ENCODE results near the gene TEX29.

TEX29 gene

DNA sequence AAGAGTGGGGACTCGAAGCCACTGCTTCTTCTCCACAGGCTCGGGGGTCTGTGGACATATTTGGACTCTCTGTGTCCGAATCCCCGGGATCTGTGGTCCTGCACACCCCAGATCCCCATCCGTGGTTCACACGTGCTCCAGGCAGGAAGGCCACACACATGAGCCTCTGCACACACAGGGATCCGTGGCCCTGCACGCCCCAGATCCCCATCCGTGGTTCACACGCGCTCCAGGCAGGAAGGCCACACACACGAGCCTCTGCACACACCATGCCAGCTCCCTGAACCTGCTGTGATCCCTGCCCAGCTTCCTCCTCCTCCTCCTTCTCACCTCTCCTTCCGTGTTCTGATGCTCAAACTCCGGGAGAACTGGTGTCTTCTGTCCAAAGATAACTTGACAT lies 3.1 kb downstream of the TEX29 start:
- DNase-seq: no peak

DNA sequence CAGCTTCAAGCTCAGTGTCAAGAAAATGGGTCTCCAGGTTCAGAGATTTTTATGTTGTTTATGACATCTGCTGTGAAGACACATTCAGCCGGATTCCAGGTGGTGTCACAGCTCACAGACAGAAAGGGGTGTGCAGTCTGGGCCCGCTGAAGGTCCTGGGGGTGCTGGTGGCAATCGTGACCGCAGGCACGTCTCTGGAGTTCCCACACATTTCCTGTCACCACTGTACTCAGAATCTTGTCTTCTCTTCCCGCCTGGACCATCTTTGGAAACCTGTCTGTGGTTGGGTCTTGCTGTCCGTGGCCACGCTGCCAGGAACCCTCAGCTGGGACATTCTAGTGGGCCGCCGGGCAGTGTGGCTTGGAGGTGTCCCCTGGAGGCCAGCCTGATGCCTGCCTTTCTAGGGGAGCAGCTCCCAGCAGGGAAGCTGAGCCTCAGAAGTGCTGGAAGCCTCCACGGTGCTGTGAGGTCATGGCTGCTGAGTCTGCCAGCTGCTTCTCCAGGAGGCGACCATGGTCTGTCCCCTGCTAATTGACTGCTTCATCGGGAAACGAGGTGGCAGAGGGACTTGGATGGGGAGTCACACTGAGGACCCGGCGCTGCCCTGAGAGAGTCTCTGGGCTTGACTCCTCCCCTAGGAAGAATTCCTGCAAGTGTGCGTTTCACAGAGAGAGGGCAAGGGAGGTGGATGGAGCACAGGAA lies 3.7 kb downstream of the TEX29 start:
- DNase-seq: no peak

DNA sequence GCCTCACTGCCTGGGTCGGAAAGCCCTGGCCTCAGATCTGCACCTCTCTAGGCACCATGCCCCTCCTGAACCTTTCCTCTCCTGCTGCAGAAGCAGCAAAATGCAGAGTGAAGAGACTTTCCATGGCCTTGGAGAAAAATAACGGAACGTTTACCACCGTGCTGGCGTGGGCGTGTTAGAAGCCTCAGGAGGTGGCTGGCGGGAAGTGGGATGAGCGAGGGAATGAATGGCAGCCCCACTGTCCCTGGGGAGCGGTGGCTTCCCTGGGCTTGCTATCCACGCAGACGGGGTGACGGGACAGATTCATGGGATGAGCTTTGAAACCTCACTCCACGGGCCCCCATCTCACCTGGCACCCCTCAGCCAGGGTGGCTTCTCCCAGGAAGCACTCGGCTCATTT lies 4.3 kb downstream of the TEX29 start:
- DNase-seq: no peak

DNA sequence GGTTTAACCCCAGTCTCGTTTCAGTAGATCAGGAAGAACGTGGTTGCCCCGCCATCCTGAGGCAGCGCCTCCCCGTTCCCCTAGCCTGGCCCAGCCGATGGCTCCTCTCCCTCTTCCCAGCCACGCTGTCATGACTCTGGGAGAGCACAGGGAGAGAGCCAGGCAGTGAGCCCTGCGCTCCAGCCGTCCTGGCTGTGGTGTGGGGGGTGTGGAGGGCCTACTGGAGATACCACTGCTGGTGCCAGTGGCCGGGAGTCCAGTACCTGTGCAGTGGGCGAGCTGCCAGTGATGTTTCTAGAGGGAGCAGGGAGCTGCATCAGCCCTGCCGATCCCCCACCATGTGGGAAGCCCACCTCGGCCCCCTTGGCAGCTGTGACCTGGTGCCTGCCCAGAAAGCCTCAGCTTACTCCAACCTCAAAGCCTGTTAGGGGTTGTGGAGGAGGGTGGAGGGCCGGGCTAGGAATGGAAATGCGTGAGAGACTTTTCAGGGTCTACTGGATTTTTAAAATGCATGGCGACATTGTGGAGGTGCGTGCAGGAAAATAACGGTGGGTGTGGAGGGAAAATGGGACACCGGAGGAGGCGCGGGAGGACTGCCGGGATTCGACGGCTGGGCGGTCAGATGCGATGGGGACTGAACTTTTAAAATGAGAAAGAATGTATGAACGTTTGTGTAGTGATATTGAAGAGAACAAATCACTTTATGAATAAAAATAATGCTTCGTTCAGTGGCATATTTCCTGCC lies 4.9 kb downstream of the TEX29 start:
- DNase-seq: no peak

DNA sequence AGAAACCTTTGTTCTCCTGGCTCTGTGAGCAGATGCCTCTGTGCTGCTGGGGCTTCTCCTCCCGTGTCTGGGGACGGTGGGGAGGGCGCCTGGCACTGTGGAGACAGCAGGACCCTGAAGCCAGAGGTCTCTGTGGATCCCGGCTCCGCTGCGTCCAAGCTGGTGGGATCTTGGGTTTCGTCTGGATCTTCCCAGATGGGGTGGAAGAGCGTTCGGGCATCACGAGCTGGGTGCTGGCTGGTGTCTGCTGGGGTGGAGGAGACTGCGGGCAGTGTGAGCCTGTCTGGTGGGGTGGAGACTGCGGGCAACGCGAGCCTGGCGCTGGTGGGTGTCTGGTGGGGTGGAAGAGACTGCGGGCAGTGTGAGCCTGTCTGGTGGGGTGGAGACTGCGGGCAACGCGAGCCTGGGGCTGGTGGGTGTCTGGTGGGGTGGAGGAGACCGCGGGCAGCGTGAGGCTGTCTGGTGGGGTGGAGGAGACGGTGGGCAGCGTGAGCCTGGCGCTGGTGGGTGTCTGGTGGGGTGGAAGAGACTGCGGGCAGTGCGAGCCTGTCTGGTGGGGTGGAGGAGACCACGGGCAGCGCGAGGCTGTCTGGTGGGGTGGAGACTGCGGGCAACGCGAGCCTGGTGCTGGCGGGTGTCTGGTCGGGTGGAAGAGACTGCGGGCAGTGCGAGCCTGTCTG lies 5.6 kb downstream of the TEX29 start:
- no peak for DNase-seq

DNA sequence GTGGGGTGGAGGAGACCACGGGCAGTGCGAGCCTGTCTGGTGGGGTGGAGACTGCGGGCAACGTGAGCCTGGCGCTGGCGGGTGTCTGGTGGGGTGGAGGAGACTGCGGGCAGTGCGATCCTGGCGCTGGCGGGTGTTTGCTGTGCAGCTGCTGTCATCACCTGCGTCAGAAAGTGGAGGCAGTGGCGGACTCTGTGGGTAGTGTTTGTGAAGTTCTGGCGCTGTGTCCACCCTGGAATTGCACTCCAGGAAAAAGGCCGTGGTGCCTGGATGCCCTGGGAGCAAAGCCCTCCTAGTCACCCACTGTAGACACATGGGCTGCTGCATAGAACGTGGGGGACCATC lies 6.2 kb downstream of the TEX29 start:
- no peak for DNase-seq

DNA sequence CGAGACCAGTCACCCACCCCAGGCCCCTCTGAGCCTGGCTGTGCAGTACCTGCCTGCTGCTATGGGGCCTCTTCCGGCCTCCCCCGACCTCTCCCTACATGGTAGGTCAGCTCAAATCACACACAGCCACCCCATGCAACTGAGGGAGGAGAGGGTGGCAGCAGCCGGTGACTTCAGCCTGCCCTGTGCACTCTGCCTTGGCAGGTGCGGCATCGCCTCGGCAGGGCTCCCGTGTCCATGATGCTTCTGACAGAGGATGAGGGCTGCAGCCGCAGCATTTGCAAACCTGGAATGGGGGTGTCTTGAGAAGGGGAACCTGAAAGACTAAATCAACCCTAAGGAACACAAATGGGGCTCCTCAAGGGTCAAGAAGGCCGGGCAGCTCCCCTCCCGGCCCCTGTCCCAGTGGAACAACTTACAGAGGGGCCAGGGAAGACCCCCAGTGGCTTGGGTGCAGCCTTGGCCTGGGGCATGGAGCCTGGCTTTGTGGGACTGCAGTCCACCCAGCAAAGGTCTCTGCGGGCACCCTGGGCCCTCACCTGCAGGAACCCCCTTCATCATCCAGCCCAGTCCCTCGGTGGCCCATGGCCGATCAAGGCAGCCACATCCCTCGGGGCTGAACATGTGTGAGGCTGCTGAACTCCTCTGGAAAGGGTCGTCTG lies 6.7 kb downstream of the TEX29 start:
- no peak for DNase-seq

DNA sequence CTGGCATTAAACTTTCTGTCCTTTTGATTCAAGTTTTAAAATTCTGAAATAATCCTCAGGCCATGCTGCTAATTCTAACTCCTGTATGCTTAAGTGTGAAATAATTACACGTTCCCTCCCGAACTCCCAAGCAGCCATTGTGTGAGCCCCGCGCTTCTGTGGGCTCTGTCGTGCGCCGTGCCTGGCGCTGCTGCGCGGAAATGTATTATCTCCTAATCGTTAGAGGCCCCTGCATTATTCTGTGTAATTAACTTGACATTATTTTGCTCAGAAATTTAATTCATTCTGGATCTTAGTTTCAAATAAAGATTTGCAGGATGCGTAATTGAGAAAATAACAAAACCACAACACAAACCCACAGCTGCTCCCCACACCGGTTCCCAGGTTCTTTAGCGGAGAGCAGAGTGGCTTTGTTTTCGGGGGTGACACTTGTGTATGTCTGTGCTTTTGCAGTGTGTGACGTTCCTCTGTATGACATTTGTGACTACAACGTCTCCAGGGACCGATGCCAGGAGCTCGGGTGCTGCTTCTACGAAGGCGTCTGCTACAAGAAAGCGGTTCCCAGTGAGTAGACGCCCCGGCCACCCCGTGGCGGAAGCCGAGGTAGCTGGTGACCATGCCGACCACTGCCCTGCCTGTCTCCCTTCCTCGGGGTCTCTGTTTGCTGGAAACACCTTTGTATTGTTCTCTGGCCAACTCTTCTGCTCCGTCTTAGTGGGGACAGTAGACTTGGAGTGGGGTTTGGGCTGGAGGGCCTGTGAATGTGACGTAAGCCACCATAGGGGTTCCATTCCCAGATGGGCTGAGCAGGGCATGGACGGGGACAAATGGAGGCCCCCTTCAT lies 7.5 kb downstream of the TEX29 start:
- no peak for DNase-seq

DNA sequence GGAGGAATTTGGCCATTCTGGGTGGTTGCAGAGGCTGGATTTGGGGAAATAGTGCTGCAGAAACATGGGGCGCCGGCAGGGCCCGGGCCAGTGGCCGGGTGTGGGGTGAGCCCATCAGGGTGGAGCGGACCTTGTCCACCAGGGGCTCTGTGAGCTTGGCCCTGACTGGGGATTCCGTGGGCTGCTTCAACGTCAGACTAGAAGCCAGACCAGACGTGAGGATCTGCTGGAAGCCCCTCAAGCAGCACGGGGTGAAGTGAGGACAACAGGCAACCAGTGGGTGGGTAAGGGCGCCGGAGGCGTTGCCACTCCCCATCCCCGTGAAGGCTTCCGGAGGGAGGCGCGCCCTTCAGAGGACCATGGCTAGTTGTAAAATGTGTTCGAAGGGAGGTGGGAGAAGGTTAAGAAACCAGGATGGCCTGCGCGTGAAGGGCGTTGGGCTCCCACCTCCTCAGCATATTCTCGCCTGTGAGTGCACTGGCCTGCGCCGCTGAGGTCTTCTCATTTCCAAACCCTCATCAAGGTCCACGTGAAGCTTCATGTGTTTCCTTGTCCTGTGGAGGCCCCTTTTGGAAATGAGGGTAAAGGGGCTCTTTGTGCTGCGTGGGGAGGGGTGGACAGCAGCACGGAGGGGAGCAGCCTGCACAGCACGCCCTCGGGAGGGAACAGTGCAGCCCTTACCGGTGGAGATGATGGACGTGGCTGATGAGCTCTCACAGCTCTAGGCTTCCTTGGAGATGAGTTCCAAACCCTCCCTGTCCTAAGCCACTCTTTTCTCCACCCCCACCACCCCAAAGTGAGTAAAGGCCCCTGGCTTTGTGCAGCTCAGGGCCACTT lies 8.3 kb downstream of the TEX29 start:
- no peak for DNase-seq

DNA sequence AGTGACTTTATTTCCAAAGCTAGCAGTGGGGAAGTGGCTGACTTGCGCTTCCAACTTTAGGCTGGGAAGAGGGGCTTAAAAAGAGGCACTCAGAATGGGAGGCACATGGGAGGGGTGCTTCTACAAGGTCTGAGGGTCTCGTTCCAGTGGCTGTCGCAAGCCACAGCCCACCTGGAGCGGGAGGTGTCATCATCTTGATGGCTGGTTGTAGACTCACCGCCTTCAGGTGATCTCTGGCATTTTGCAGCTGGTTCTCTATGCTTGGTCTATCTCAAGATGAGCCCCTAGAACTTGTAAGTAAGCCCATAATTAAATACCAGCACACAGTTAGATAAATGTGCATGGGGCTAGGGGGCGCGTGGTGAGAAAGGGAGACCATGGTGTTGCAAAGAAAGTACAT lies 9.2 kb downstream of the TEX29 start:
- DNase-seq: no peak

DNA sequence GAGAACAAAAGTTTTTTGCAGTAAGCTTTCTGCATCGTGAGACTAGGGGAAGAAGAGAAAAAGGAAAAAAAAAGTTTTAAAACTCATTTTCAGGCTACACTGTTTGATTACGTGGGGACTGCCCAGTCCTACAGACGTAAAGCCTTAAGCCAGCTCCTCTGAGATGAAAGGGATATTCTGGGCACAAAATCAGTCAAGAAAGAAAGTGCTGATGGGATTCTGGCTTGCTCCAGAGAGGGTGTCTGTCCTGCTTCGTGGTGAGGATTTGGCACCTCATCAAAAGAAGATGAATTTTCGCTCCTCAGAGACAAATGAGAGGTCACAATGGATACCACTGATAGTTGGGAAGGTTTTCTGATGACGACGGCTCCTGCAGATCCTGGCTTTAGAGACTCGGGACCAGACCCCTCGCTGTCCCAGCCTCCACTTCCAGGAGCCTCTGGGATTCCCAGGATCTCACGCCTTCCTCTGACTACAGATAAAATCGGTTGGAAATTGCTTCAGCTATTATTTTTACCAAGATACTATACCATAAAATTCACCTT lies 9.7 kb downstream of the TEX29 start:
- DNase-seq: no peak

DNA sequence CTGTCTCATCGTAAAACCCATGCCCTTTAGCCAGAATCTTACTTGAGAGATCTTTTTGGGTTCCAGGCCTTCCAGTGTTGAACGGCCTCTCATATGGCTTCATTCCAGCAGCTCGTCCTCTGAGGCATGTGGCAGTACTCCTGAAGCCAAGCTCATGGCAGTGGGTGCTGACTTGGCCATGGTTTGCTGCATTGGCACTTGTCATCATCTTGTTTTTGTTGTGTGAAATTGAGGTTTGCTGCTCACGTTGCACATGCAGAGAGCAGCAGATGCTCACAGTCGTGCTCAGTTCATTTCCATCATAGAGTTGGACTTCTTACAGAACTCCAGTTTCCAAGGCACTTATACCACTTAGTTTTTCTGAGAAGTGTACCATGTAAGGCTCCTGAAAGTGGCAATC lies 14.9 kb downstream of the TEX29 start:
- no peak for DNase-seq

DNA sequence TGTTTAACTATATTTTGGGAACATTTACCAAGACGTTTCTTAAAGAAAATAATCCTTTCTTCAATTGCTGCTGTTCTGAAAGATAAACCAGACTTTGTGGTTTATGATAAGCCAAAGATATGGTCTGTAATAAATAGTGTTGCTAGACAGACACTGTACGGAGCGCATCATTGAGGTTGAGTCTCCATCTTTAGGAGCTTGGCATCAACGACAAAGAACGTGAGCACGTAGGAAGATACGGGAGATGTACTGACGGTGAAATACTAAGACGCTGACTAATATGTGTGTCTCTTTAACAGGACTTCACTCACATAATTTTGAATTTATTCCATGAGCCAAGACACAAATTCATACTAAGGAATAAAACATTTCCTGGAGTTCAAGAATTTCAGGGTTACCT lies 16.2 kb downstream of the TEX29 start:
- DNase-seq: no peak

DNA sequence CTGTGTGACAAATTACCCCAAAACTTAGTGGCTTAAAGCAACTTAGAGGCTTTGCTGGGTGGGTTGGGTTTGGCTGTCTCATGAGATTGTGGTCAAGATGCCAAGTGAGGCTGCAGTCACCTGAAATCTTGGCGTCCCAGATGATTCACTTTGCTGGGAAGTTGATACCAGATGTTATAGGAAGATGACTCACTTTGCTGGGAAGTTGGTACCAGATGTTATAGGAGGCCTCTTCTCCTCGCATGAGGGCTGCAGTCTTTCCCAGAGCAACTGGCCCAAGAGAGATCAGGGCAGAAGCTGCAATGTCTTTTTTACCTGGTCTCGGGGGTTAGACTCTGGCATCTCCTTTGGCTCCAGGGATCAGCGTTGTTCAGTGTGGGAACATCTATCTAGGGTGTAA lies 16.8 kb downstream of the TEX29 start:
- no peak for DNase-seq

DNA sequence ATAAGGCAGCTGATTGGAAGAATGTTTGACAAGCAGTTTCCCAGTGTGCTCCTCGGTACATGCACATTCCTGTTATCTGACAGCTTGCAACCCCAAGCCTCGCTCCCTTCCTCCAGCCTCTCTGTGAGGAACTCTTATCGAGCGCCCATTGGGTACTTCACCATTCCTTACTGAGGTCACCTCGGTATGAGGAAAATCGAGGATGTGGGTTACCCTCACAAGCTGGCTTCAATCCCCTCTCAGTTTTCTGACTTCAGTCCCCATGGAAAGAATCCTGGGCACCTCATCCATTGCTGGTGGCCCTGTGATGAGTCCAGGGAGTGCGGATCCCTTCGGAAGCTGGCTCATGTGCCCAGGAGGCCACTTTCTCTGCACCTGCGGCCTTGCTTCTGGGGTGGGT lies 17.3 kb downstream of the TEX29 start:
- DNase-seq: no peak

DNA sequence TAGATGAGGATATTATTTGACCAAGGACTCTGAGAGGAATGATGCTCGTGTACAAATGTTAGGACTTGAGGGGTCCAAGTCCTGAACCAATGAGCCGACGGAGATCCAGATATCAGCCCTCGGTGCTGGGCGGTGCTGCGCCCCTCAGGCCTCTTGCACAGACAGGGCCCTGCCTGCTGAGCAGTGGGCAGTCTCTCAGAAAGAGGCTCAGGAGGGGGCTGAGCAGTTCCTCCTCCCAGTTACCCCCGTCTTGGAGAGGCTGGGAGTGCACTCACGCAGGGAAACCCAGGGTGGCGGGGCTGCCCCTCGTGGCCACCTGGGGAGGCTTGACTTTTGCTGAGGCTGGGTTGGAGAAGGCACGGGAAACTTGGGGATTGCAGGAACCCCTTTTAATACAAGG lies 18.4 kb downstream of the TEX29 start:
- no peak for DNase-seq

DNA sequence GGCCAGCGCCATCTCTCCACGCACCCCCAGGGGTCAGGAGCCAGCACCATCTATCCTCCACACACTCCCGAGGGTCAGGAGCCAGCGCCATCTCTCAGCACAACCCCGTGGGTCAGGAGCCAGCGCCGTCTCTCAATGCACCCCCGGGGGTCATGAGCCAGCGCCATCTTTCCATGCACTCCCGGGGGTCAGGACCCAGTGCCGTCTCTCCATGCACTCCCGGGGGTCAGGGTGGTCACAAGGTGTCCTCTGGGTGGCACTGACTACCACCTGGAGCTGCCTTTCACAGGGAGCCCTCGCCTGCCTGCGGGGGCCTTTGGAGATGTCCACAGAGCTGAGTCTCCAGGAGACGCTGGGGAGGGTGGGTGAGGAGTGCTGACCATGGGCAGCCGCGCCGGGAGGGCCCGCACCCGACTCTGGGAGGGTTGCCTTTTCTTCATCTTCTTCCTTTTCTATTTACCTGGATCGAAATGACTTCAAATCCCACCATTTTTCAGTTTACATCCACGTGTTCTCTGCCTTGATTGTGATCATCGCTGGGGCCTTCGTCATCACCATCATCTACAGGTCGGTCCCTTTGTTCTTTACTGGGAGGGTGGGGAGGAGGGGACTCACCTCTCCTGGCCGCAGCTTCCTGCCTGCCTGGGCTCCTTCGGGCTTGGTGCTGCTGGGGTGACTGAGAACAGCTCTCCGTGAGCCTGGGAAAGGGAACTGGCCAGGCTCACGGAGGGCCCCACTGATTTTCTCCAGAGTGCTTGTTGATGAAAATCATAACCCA lies 19.1 kb downstream of the TEX29 start:
- no peak for DNase-seq

DNA sequence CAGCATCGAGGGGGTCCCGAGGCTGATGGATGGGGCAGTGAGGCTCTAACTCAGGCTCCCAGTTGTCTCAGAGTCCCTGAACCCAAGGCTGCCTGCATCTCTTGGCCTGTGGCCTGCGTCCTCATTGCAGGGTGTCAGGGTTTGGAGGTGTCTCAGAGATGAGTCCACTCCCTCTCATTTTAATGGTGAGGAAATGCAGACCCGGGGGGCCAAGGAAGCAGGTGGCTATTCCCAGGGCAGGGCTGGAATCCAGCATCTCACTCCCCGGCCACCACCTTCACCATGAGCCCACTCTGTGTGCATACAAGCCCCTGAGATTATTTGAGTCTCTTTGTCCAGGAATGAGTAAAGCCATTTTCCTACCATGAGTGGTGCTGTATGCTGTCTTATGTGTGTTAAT lies 21.4 kb downstream of the TEX29 start:
- no peak for DNase-seq

DNA sequence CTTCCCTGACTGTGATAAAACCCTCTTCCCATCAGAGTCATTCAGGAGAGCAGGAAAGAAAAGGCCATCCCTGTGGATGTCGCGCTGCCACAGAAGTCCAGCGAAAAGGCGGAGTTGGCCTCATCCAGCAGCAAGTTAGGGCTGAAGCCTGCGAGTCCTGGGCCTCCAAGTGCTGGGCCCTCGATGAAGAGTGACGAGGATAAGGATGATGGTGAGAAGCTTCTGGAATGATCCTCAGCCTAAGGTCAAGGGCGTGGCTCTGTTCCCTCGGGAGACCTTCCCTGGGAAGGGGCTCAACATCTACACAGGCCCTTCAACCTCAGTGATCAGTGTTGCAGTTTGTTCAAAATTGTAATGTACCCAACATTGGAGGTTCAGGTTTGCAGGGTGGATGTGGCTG lies 22.3 kb downstream of the TEX29 start:
- no peak for DNase-seq

DNA sequence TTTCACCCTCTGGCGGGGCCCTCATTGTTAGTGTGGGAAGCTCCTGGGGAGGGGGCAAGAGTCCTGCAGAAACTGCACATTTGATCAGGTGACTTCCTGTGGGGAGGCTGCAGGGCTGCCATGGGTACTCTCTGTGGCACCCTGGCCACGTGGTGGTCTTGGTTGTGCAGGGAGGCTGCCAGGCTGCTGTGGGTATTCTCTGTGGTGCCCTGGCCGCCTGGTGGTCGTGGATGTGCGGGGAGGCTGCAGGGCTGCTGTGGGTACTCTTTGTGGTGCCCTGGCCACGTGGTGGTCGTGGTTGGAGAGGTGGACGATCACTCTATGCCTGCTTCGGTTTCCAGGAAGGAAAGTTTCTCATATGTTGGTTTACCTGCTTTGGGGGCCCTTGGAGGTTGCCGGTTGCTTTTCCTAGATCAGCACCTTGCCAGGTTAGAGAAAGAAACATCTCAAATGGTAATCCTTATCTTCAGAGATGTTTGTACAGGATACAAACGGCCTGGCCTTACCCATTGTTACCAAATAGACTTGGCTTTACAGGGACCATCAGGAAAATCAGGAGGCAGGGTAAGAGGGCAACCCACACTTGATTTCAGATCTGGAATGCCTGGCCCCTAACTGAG lies 22.9 kb downstream of the TEX29 start:
- no peak for DNase-seq

Data from activated CD4-positive, alpha-beta T cell treated with anti-CD3 and anti-CD28 coated beads for 1 hour (primary cell).